Measurements from ENCODE around the gene SLC6A20. TPM values are rescaled to one million over a fixed set of nuclear protein-coding genes. Genes with fewer than 3 reads are reported as not detected.

The SLC6A20 gene
- total RNA-seq, 1 donor from 2014 or later, result 4.2 TPM

- H3K4me1 ChIP-seq, result no peaks in the 10 kb centered on the region
- H3K27me3 ChIP-seq (ENCODE audit: low read depth), result no peaks in the 10 kb centered on the region
- H3K4me3 ChIP-seq, result no peak overlapping the region
- DNase-seq, result no peak
- H3K9me3 ChIP-seq, result no peaks in the 10 kb centered on the region
- no peak for ATAC-seq
- no peak overlapping the region for H3K27ac ChIP-seq
- TF ChIP-seq, protein P1, sequence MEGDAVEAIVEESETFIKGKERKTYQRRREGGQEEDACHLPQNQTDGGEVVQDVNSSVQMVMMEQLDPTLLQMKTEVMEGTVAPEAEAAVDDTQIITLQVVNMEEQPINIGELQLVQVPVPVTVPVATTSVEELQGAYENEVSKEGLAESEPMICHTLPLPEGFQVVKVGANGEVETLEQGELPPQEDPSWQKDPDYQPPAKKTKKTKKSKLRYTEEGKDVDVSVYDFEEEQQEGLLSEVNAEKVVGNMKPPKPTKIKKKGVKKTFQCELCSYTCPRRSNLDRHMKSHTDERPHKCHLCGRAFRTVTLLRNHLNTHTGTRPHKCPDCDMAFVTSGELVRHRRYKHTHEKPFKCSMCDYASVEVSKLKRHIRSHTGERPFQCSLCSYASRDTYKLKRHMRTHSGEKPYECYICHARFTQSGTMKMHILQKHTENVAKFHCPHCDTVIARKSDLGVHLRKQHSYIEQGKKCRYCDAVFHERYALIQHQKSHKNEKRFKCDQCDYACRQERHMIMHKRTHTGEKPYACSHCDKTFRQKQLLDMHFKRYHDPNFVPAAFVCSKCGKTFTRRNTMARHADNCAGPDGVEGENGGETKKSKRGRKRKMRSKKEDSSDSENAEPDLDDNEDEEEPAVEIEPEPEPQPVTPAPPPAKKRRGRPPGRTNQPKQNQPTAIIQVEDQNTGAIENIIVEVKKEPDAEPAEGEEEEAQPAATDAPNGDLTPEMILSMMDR (IDR thresholded peaks at IDR 0.05), result no peak
- H3K36me3 ChIP-seq, result peaks cover 100% of the 10 kb centered on the region
- intact Hi-C loops (cut with DNase I), result no loop called here
Observed at GRCh38 chr3:45739991-45740390, 56.3 kb downstream of the SLC6A20 start.

GRCh38 chr3:45737234-45737633, 59.1 kb downstream of the SLC6A20 start:
- Histone ChIP-seq H3K4me1 (no peaks in the 10 kb centered on the region), H3K27me3 (ENCODE audit: low read depth) (no peaks in the 10 kb centered on the region), H3K36me3 (peaks cover 98% of the 10 kb centered on the region), H3K4me3 (no peak overlapping the region), H3K27ac (no peak overlapping the region), H3K9me3 (no peaks in the 10 kb centered on the region)
- TF ChIP-seq, protein P1 (IDR thresholded peaks at IDR 0.05), result no peak
- DNase-seq (no peak), ATAC-seq (peak in 1 of 2 donors; percentile 23)
- intact Hi-C loops (cut with DNase I), result no loop called here

DNA sequence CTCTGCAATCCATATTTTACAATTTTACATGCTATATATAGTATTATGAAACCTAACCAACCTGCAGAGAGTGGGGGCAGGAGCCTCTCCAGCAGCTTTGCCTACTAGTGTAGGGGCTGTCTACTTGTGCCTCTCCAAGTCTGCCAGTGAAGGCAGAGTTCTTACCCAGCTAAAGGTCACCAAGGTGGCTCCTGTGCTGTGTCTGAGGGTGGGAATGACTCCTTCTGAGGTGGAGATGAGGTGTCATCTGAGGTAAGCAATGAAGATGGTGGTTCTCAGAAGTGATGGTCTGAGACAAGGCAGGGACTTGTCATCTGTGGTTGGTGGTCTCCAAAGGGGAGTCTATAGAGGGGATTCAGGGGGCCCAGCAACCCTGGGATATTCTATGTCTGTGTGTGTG, 59.6 kb downstream of the SLC6A20 start:
- ATAC-seq, result no peak
- Histone ChIP-seq H3K27me3 (ENCODE audit: low read depth) (no peaks in the 10 kb centered on the region), H3K36me3 (peaks cover 98% of the 10 kb centered on the region), H3K4me1 (no peaks in the 10 kb centered on the region), H3K27ac (no peak overlapping the region), H3K9me3 (no peaks in the 10 kb centered on the region), H3K4me3 (no peak overlapping the region)
- intact Hi-C loops (cut with DNase I), result no loop called here
- DNase-seq, result no peak
- TF ChIP-seq, protein P1 (IDR thresholded peaks at IDR 0.05), result no peak

DNA sequence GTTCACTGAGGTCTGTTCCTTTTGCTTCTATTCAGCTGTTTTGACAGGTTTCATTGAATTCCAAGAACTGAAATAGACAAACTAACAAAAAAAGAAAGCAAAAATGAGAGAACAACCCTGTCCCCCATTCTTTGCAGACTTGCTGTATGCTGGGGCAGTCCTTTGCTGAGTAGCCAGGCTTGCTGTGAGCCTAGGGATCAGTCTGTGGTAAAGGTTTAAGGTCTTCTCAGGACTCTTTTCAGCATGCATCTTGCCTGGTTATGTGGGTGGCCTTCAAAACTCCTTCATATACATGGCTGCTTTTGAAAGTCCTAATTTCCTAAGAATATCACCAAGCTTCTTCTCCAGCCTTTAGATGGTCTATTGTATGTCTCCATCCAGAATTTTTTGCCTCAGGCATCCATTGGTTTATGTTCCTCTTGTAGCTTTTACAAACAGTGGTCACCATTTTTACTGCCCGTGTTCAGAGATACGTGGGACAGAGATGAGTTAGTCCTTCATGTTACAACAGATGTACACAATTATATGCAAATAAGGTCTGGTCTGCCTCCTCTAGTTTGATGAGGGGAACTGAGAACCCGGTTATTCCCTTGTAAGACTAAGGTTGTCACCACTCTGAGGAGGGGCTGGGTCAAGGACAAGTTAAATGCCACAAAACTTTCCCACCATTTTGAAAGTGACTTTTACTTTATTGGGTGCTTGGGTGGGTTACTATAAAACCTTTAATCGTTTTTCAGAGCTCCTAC, 65.8 kb downstream of the SLC6A20 start:
- Histone ChIP-seq H3K27me3 (ENCODE audit: low read depth) (no peaks in the 10 kb centered on the region), H3K27ac (no peak overlapping the region), H3K4me1 (no peaks in the 10 kb centered on the region), H3K9me3 (no peaks in the 10 kb centered on the region), H3K36me3 (peaks cover 82% of the 10 kb centered on the region), H3K4me3 (no peak overlapping the region)
- TF ChIP-seq, protein P1 (IDR thresholded peaks at IDR 0.05), result no peak
- intact Hi-C loops (cut with DNase I), result no loop called here
- no peak for ATAC-seq
- DNase-seq, result no peak

- H3K9me3 ChIP-seq, result no peaks in the 10 kb centered on the region
- H3K36me3 ChIP-seq, result peaks cover 82% of the 10 kb centered on the region
- TF ChIP-seq, protein P1 (IDR thresholded peaks at IDR 0.05), result no peak
- DNase-seq (no peak), ATAC-seq (no peak)
- intact Hi-C loops (cut with DNase I), result no loop called here
- H3K4me1 ChIP-seq, result no peaks in the 10 kb centered on the region
- H3K27ac ChIP-seq, result no peak overlapping the region
- H3K27me3 ChIP-seq (ENCODE audit: low read depth), result no peaks in the 10 kb centered on the region
- no peak overlapping the region for H3K4me3 ChIP-seq
Observed at GRCh38 chr3:45729614-45730013, 66.7 kb downstream of the SLC6A20 start.
